ENCODE data around the gene SLMAP. TPM values are rescaled to one million over a fixed set of nuclear protein-coding genes. Genes with fewer than 3 reads are reported as not detected.

SLMAP gene
- total RNA-seq, 1 donor from 2014 or later = 57.1 TPM

DNA sequence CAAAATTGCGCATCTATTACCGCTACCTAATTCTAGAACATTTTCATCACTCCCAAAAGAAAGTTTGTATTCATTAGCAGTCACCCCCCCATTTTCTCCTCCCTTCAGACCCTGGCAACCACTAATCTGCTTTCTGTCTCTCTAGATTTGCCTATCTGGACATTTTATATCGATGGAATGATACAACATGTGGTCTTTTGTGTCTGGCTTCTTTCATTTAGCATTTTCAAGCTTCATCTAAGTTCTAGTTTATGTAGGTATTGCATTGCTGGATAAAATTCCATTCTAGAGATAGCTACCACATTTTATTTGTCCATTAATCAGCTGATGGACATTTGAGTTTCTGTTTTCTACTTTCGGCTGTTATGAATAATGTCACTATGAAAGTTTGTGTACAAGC is 38.4 kb downstream of the SLMAP start:
- ATAC-seq (ENCODE audit: low read depth) (no peak), DNase-seq (no peak)
- ChIA-PET POLR2A (no interaction called here), CTCF (no interaction called here)
- H3K36me3 Mint-ChIP-seq (ENCODE audit: low read depth) = peaks cover 3% of the 10 kb centered on the region
- no peaks in the 10 kb centered on the region for H3K9me3 Mint-ChIP-seq
- intact Hi-C loops (cut with micrococcal nuclease) = no loop called here
- no peak overlapping the region for H3K4me3 Mint-ChIP-seq
- no peaks in the 10 kb centered on the region for H3K27me3 Mint-ChIP-seq
- peaks cover 26% of the 10 kb centered on the region for H3K4me1 Mint-ChIP-seq
- no peak overlapping the region for H3K27ac Mint-ChIP-seq
- TF ChIP-seq CTCF (IDR thresholded peaks at IDR 0.05) = no peak

DNA sequence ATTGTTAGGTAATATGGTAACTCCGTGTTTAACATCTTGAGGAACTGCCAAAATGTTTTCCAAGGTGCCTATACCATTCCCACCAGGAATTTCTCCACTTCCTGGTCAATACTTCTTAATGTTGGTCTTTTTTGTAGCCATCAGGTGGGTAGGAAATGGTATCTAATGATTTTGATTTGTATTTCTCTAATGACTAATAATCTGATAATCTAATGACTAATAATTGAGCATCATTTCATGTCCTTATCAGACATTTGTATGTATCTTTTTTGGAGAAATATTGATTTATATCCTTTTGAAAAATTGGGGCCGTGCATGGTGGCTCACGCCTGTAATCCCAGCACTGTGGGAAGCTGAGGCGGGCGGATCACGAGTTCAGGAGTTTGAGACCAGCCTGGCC is 38.8 kb downstream of the SLMAP start:
- Mint-ChIP-seq H3K36me3 (ENCODE audit: low read depth) (peaks cover 3% of the 10 kb centered on the region), H3K27ac (no peak overlapping the region), H3K4me1 (peaks cover 26% of the 10 kb centered on the region), H3K27me3 (no peaks in the 10 kb centered on the region), H3K9me3 (no peaks in the 10 kb centered on the region), H3K4me3 (no peak overlapping the region)
- ChIA-PET POLR2A (no interaction called here), CTCF (no interaction called here)
- no peak for DNase-seq
- no peak for ATAC-seq (ENCODE audit: low read depth)
- no peak for TF ChIP-seq CTCF (IDR thresholded peaks at IDR 0.05)
- intact Hi-C loops (cut with micrococcal nuclease) = no loop called here

GRCh38 chr3:57796261-57796660 is 40.2 kb downstream of the SLMAP start:
- DNase-seq (no peak), ATAC-seq (ENCODE audit: low read depth) (no peak)
- no peak overlapping the region for H3K4me3 Mint-ChIP-seq
- intact Hi-C loops (cut with micrococcal nuclease) = no loop called here
- POLR2A ChIA-PET = no interaction called here
- no peaks in the 10 kb centered on the region for H3K27me3 Mint-ChIP-seq
- H3K4me1 Mint-ChIP-seq = peaks cover 21% of the 10 kb centered on the region
- no peak overlapping the region for H3K27ac Mint-ChIP-seq
- no peak for TF ChIP-seq CTCF (IDR thresholded peaks at IDR 0.05)
- peaks cover 3% of the 10 kb centered on the region for H3K36me3 Mint-ChIP-seq (ENCODE audit: low read depth)
- CTCF ChIA-PET = no interaction called here
- H3K9me3 Mint-ChIP-seq = no peaks in the 10 kb centered on the region

DNA sequence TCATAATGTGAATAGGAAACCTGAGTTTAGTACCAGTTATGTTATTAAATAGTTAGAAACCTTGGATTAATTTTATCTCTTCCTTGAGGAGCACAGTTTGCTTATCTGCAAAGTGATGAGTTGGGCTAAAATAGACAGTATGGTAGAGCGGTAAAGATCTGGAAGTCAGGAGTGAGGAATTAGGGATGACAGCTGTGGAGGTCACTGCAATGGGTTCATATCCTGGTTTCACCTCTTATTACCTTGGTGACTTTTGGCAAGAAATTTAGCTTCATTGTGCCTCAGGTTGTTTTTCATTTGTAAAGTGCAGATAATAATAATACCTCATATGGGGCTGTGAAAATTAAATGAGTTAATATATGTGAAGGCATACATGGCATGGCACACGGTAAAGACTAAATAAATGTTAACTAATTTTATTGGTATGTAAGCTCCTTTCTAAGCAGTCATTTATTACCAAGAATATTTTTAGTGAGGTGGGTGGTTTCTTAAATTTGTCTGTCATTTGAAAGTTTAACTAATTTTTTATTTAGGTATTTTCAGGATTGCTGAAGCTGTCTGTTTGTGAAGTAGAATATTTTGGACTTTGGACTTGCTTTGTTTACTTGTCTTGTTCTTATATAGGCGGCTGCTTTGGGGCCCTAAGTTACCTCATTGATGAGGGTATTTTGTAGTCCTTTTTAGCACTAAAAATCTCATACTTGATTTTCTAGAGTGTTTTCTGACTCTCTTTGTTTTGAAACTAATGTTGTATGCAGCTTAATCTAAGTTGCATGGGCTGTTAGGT is 41.8 kb downstream of the SLMAP start:
- H3K4me3 Mint-ChIP-seq = no peak overlapping the region
- DNase-seq (no peak), ATAC-seq (ENCODE audit: low read depth) (no peak)
- H3K4me1 Mint-ChIP-seq = peaks cover 26% of the 10 kb centered on the region
- H3K36me3 Mint-ChIP-seq (ENCODE audit: low read depth) = peaks cover 3% of the 10 kb centered on the region
- TF ChIP-seq CTCF (IDR thresholded peaks at IDR 0.05) = no peak
- POLR2A ChIA-PET = interaction anchor here (0.6 kb wide), 1 partner anchor 18 kb away, joined by 3 read pairs; no protein-coding TSS in a partner anchor
- no peaks in the 10 kb centered on the region for H3K27me3 Mint-ChIP-seq
- intact Hi-C loops (cut with micrococcal nuclease) = no loop called here
- H3K9me3 Mint-ChIP-seq = no peaks in the 10 kb centered on the region
- H3K27ac Mint-ChIP-seq = no peak overlapping the region
- CTCF ChIA-PET = no interaction called here

DNA sequence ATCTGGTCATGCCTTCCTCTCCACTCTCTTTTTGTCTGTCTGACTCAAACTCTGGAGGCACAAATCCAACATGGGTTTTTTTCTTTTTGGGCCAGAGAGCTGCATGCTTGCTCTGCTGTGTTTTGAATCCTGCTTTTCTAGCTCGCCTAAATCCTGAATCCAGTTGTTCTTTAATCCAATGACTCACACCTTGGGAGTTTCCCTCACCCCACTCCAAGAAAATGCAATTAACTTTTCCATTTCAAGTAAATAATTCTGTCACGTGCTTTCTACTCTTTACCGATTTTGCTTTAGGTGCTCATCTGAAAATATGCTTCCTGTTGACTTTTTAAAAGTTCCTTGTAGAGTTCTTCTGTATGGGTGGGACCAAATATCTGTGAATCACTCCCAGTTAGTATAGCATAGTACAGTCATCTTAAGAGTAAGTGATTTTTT is 47.6 kb downstream of the SLMAP start:
- ChIA-PET CTCF (no interaction called here), POLR2A (no interaction called here)
- Mint-ChIP-seq H3K4me3 (peak overlapping the region; percentile 41), H3K27ac (peak overlapping the region; percentile 37), H3K27me3 (no peaks in the 10 kb centered on the region), H3K36me3 (ENCODE audit: low read depth) (no peaks in the 10 kb centered on the region), H3K9me3 (no peaks in the 10 kb centered on the region), H3K4me1 (peaks cover 44% of the 10 kb centered on the region)
- no peak for TF ChIP-seq CTCF (IDR thresholded peaks at IDR 0.05)
- DNase-seq (no peak), ATAC-seq (ENCODE audit: low read depth) (no peak)
- intact Hi-C loops (cut with micrococcal nuclease) = no loop called here

Measured in activated B cell treated with CpG ODN at 0.5 μM for 24 hours (primary cell).